ENCODE measurements around the gene FZD7.

FZD7 gene

DNA sequence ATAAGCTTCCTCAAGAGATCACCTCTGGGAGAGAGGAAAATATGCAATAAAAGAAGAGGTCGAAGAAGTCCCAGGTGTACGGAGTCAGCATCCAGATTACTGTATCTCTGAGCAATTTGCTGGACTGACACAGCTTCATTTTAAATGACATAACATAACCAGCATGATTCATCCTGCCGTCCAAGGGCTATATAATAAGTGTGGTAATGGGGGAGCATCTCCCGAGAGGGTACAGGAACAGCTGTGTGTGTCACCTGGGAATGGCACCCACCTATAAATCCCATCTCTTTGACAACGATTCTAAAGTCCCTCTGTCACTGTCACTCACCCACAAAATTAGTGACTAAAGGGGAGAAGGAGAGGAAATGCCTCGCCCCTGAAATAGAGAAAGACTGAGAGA lies 19.3 kb upstream of the FZD7 start:
- no peak for DNase-seq (ENCODE audit: low spot score)

DNA sequence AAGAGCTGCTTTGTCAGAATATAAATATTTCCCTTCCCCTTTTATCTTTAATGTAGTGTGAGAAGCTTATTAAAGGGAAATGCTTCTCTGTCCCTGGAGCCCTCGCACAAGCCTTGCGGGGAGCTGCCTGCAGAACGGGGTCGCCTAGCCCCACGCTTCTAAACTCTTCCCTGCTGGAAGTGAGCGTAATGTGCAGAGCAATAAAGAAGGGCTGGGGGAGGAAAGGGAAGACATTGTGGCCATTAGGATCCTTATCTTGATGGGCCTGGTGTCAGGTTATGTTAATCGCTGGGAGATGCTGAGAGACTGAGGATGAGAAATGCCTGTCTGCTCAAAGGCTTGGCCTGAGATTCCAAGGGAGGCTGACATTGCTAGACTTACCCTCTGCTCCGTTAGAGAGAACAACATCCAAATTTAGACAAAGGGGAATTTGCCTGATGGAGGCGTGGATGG lies 18.9 kb upstream of the FZD7 start:
- DNase-seq (ENCODE audit: low spot score), result no peak

DNA sequence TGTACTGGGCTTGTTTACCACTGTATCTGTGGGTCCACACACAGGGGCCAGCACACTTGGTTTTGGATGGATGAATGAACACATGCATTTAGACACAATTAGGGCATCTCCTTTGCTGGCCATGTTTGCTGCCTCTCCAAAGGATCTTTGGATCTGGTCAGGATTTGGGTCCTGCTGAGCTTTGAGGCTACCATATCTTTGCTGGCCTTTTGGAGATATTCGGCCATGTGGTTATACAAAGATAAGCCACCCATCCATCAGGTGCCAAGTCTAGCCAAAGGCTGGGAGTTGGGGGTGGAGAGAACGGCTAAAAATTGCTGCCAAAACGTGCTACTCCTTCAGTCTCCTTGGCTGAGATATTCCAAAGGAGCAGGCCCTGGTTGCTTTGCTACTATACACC lies 18.2 kb upstream of the FZD7 start:
- no peak for DNase-seq (ENCODE audit: low spot score)

DNA sequence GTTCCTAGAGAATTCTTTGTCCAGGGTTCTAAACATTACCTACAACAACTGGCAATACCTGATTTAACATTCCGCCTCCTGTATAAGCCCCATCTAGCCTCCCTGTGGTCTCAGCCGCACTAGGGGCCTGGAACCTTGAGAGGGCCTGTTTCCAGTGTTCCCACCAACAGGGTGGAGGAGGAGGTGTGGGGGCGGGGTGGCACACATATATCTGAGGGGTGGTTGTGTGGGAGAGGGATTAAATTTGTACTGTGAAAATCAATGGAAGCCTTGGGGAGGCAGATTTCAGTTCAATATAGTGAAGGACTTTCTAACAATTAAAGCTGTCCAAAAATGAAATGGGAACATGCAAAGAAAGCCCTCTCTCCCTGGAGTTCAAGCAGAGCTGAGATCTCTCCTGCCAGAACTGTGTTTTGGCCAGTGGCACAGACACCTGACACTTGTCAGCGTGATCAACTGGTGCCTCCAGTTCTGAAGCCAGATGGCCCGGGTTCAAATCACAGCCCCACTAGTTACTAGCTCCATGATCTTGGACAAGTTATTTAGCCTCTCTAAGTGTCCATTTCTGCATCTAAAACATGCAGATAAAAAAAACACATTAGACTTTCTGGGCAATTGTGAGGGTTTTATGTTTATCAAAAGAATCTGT lies 17.0 kb upstream of the FZD7 start:
- DNase-seq (ENCODE audit: low spot score), result no peak

DNA sequence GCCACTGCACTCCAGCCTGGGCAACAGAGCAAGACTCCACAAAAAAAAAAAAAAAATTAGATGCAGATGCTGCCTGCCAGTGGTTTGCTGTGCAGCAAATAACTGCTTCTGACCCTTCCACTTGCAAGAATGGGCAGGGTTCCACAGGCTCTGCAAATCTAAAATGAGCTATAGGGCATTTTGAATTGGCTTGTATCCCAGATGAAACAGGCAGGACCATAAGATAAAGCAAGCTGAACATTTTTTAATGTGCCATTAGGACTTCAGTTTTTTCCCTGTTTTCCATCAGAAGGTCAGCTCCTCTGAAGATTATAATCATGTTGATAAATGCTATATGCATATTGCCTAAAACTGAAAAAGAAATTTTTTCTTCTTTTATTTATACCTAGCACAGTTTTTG lies 15.7 kb upstream of the FZD7 start:
- DNase-seq (ENCODE audit: low spot score), result no peak

DNA sequence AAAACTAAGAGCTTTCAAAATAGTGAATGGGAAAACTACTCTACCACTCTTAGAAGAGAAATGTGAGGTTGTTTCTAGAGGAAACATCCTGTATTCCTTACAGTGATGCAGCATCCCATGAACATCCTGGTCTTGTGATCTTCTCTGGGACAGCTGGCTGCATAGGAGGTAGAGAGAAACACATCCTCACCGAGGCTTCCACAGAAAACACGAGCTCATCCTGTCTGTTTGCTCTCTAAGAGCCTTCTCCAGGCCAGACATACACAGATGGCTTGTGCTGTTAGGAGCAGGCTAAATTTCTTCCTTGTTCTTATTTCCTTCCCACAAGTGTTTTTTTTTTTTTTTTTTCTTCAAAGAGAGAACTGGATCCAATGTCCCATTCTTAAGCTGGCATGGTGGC lies 14.7 kb upstream of the FZD7 start:
- DNase-seq (ENCODE audit: low spot score), result no peak

DNA sequence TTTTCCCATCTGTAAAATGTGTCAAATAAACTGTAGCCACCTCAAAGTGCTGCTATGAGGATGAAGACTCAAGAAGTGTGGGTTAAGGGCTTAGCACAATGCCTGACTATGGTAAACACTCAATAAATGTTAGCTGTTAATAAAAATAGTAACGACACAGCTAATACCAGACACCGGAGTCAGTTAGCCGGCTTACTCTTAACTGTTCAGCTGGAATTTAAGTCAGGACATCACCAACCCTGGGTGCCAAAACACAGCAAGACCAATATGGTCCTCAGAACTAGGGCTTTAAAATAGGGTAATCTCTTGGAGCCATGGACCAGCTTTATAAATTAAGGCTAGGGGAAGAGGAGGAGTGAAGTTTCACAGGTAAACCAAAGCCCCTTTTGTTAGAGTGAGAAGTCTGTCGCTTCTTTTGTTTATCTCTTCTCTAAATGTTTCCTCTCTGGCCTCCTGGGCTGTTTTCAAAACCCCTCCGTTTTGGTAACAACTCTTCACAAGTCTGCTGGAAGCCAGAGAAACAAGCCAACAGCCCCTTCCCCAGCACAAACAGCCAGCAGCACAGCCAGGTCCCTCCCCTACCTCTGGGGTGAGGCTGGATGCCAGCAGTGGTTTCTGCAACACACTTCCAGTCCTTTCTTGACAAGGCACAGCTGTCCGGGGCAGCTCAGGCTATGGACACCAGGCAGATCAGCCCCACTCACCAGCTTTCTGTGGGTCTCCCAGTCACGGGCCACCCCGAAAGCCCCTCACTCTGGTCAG lies 13.8 kb upstream of the FZD7 start:
- DNase-seq (ENCODE audit: low spot score), result no peak

DNA sequence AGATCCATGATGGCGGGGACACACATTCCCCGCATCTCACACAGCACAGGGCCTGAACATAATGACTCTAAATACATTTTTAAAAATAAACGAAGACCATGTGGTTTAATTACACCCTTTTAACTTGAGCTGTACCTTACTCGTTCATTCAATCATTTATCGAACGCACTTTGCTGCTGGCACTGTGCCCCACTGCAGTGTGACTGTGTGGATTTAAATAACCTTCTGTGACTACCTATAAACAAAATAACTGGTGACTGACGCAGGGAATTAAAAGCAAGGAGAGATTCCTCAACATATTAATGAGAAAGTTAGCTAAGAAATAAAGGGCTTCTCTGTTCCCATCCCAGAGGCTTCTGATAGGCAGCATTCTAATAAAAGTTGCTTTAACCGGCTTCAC lies 10.9 kb upstream of the FZD7 start:
- no peak for DNase-seq (ENCODE audit: low spot score)

DNA sequence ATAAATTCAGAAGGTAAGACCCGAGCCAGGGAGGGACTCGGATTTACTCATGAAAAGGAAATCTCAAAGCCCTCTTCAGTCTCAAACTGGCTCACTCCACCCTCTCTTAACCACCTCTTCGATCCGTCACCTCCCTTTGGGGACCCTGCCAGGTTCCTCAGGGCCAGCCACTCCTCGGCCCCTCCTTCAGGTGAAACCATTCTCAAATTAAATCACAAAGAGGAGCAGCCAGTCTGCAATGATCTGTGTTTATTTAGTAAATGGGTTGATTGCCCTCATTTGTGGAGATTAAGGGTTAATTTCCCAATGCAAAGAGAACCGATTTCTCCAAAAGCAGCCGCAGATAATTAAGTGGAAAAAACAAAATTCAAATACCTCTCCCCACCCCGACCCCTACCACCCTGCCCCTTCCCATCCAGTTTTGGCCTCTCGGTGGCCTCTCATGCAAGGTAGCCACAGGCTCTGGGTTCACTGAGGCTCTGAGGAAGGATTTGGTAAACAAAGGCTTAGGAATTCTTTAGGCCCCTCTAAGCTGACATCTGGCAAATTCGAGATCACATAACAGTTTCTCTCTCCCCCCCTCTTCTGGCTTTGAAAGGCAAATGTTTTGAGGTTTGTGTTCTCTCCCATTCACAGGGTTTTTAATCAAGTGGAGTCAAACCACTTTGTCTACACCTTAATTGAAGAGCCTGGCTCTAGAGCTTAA lies 10.3 kb upstream of the FZD7 start:
- DNase-seq (ENCODE audit: low spot score), result no peak

DNA sequence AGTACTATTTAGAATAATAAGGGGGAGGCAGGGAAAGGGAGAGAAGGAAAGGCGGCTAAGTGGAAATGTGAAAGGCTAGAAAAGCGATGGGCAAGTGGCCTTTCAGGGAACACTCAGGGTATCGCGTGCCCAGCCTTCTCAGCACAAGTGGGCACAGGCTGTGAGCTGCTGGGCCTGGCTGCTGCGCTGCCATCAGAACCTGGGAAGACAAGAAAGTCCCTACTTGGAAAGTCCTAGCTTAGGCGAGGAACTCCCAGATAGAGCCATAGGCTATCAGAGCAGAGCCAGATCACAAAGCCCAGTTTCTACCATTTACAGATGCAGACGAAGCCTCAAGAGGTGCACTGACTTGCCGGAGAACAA lies 9.8 kb upstream of the FZD7 start:
- no peak for DNase-seq (ENCODE audit: low spot score)

DNA sequence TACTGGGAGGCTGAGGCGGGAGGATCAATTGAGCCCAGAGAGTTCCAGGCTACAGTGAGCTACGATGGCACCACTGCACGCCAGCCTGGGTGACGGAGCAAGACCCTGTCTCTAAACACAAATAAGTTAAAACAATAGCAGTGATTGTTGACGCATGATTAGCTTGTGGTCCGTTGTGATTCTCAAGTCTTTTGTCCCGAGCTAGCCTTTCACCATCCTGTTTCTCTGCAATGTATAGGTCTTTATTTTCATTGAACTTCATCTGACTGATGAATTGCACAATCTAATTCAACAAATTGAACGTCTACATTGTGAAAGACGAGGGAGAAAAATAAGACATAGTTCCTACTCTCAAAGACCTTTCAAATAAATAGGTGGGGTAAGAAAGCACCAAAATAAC lies 8.8 kb upstream of the FZD7 start:
- no peak for DNase-seq (ENCODE audit: low spot score)

DNA sequence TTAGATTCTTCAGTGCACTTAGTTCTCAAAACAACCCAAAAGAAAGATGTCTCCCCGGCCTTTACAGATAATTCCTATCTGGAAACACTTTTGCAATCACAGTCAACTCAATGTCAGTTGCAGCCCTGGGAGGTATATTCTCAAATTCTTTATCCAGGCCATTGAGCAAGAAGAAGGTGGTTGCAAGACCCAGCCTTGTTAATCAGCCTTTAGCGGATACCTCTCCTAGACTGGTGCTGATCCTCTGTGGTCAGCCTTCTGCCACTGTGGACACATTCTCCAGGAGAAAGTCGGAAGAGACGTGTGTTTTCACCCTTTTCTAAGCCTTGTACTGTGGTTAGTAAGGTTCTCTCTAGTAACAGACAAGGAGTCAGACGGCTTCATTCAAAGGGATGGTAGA lies 7.8 kb upstream of the FZD7 start:
- no peak for DNase-seq (ENCODE audit: low spot score)

DNA sequence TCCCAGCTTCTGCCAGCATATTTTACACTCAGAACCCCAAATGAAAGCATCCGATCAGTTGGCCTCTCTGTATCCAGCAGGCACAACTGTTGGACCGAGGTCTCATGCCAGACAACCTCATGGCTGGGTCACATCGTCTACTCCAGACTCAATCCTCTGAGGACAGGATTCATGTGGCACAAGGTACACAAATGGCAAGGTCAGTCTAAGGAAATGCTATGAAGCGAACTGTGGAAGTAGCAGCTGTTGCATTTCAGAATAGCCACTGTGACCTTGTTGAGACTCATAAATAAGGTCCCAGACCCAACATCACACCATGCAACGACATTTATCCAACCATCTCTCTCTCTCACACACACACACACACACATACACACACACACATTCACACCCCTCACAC lies 7.1 kb upstream of the FZD7 start:
- DNase-seq (ENCODE audit: low spot score), result no peak

DNA sequence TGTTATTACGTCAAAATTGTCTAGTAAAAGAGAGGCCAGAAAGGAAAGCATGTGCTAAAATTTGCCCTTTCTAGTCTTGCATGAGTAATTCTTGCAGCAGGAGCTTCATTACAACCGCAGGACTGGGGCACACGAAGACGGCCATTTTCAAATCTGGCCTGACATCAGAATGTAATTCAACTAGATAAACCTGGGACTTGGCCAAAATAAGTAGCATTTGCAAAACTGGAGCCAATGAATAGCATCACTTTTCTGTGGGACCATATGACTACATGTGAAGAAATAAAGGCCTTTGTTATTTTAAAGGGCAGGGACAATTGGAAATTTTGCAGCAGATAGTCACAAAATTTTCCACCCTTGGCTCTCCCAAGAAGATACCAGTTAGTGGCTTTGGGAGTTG lies 3.0 kb upstream of the FZD7 start:
- peak; percentile 22 for DNase-seq (ENCODE audit: low spot score)

DNA sequence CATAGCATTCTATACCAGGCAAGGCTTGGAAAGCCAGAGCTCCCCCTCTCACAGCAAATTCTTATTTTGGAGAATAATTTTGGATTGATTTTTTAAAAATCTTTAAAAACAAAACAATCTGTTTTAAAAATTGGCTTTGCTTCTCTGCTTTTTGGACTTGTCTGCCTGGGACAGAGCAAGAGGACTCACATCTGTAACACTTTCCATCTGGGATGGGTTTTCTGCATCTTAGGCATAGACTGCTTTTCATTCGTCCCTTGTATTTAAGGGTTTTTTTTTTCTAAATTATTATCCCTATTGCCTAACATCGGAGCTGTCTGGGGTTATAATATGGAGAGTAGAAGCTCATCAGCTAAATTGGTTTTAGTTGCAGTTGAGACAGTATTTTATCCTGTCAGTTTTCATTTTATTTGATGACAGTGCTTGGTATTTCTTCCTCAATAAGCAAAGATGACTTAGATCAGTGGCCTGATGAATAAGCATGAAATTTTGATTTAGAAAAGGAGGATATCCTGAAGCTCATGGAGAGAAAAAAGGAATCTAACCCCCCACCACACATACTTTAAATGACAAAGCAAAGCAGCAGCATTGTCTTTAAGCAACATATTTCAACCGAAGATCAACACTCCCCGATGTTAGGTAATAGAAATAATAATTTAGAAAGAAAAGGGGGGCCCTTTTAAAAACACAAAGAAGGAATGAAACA lies 2.3 kb upstream of the FZD7 start:
- DNase-seq (ENCODE audit: low spot score), result no peak

DNA sequence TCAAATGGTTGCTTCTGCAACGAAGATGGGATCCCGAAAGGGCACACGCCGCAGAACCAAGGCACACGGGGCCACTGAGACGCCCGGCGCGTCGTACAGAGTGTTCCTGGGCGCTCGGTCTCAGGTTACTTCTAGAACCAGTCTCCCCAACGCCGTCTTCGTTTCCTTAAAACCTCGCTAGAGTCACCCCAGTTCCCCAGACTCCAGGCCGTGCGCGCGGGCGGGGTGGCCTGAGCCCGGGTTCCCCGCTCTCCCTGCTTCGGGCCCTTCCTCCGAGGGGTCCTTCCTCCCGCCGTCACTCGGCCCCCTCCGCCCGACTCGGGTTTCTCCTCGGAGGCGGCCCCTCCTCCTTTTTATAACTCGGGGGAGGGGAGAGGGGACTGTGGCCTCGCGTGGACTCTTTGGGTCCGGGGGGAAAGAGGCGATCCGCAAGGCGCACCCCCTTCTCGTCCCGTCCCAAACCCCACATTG lies 774 bp upstream of the FZD7 start:
- DNase-seq (ENCODE audit: low spot score), result peak; percentile 56

DNA sequence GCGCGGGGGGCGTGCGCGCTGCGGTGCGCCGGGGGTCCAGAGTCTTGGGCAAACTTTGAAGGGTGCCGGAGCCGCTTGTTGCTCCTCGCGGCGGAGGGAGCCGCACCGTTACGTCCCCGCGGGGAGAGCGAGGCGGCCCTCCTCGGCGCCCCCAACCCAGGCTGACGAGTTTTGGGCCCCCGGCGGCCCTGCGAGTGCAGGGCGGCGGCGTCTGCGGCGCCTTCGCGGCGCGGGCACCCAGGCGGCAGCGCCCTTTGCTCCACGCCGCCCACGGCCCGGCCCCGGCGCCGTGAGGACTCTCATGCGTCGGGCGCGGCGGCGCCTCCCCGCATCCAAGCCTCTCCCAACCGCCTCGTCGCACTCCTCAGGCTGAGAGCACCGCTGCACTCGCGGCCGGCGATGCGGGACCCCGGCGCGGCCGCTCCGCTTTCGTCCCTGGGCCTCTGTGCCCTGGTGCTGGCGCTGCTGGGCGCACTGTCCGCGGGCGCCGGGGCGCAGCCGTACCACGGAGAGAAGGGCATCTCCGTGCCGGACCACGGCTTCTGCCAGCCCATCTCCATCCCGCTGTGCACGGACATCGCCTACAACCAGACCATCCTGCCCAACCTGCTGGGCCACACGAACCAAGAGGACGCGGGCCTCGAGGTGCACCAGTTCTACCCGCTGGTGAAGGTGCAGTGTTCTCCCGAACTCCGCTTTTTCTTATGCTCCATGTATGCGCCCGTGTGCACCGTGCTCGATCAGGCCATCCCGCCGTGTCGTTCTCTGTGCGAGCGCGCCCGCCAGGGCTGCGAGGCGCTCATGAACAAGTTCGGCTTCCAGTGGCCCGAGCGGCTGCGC lies 814 bp downstream of the FZD7 start:
- DNase-seq (ENCODE audit: low spot score), result peak; percentile 60

DNA sequence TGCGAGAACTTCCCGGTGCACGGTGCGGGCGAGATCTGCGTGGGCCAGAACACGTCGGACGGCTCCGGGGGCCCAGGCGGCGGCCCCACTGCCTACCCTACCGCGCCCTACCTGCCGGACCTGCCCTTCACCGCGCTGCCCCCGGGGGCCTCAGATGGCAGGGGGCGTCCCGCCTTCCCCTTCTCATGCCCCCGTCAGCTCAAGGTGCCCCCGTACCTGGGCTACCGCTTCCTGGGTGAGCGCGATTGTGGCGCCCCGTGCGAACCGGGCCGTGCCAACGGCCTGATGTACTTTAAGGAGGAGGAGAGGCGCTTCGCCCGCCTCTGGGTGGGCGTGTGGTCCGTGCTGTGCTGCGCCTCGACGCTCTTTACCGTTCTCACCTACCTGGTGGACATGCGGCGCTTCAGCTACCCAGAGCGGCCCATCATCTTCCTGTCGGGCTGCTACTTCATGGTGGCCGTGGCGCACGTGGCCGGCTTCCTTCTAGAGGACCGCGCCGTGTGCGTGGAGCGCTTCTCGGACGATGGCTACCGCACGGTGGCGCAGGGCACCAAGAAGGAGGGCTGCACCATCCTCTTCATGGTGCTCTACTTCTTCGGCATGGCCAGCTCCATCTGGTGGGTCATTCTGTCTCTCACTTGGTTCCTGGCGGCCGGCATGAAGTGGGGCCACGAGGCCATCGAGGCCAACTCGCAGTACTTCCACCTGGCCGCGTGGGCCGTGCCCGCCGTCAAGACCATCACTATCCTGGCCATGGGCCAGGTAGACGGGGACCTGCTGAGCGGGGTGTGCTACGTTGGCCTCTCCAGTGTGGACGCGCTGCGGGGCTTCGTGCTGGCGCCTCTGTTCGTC lies 1.7 kb downstream of the FZD7 start:
- peak; percentile 53 for DNase-seq (ENCODE audit: low spot score)

DNA sequence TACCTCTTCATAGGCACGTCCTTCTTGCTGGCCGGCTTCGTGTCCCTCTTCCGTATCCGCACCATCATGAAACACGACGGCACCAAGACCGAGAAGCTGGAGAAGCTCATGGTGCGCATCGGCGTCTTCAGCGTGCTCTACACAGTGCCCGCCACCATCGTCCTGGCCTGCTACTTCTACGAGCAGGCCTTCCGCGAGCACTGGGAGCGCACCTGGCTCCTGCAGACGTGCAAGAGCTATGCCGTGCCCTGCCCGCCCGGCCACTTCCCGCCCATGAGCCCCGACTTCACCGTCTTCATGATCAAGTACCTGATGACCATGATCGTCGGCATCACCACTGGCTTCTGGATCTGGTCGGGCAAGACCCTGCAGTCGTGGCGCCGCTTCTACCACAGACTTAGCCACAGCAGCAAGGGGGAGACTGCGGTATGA lies 2.3 kb downstream of the FZD7 start:
- DNase-seq (ENCODE audit: low spot score), result no peak

DNA sequence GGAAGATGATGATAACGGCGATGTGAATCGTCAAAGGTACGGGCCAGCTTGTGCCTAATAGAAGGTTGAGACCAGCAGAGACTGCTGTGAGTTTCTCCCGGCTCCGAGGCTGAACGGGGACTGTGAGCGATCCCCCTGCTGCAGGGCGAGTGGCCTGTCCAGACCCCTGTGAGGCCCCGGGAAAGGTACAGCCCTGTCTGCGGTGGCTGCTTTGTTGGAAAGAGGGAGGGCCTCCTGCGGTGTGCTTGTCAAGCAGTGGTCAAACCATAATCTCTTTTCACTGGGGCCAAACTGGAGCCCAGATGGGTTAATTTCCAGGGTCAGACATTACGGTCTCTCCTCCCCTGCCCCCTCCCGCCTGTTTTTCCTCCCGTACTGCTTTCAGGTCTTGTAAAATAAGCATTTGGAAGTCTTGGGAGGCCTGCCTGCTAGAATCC lies 3.0 kb downstream of the FZD7 start:
- no peak for DNase-seq (ENCODE audit: low spot score)

DNA sequence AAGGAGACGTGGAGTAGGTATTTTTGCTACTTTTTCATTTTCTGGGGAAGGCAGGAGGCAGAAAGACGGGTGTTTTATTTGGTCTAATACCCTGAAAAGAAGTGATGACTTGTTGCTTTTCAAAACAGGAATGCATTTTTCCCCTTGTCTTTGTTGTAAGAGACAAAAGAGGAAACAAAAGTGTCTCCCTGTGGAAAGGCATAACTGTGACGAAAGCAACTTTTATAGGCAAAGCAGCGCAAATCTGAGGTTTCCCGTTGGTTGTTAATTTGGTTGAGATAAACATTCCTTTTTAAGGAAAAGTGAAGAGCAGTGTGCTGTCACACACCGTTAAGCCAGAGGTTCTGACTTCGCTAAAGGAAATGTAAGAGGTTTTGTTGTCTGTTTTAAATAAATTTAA lies 3.4 kb downstream of the FZD7 start:
- no peak for DNase-seq (ENCODE audit: low spot score)
